HG02588 (cell line): ENCODE measurements around the gene BCO2.

Source experiments
- ATAC-seq: cut with Tn5 transposase; IDR thresholded peaks from one replicate; pipeline ENCODE4 v1.9.1; 2021; ENCODE audit warnings: mild to moderate bottlenecking, moderate library complexity; ENCODE audit not compliant: unreplicated experiment

Gene BCO2

GRCh38 chr11:112241486-112241885 is 66.2 kb downstream of the BCO2 start:
- no peak for ATAC-seq

DNA sequence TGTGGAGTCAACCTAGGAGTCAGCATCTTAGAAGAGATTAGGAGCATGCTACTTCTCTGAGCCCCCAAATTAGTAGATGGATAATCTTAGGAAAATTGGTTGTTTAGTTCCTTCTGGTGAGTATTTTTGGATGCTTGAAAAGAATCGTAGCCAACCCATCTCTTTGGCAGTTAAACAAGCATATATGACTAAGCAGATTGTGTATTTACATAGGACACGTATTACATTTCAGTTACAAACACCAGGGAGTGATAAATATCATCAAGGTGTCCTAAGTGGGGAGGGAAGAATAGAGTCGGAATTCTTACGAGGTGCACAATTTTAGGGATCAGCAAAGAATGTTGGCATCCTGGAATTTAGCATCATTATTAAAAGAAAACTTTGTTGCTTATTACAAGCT is 71.9 kb downstream of the BCO2 start:
- no peak for ATAC-seq

DNA sequence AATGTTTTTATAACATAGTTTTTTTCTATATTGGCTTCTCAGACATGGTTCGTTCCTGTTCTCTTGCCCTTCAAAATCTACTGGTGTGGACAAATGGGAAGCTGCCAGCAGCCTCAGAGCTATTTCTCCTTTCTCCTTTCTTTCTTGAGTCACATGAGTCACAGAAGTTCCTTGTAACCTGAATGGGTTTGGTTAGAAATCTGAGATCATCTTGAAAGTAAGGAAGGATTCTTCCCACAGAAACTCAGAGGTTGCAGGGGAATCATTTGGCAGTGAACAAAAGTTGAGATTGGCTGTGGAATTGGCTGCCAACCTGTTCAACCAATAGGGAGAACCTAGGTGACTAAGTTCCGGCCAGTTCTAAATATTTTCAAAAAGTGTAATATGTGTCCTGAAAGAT is 72.9 kb downstream of the BCO2 start:
- ATAC-seq: no peak

GRCh38 chr11:112249871-112250610 is 74.7 kb downstream of the BCO2 start:
- ATAC-seq: no peak

DNA sequence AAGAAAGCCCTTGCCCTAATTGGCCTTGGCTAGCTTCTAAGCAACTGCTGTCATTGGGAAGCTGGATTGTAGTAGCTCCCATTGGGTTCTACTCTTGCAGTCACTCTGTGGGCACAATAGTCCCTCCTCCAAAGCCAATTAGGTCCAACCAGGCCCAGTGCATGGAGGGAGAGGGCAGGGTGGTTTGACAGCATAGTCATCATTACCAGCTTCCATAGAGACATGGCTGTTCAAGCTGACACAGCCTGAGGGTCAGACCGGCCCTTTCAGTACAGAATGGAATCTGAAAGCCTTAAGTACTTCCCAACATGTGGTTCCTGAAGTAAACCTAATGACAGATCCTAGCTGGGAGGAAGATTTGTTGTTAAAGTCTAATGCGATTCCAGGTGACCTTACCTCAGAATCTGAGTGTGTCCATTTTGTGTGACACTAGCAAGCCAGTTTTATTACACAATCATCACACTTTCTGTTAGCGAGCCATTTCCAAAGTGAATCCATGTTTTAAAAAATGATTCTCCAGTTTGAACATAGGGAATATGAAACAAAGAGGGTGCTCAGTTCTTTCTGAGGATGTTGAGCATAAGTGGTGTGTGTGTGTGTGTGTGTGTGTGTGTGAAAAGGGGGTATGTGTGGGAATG is 78.4 kb downstream of the BCO2 start:
- no peak for ATAC-seq

GRCh38 chr11:112255067-112255720 is 79.9 kb downstream of the BCO2 start:
- ATAC-seq: no peak

GRCh38 chr11:112260490-112260889 is 85.2 kb downstream of the BCO2 start, which contains the start of gene PLET1:
Gene PLET1 (minus strand): TSS chr11:112260860. CDS start chr11:112260589, 271 bp downstream.
- ATAC-seq: no peak

- ATAC-seq: no peak
Observed at GRCh38 chr11:112265659-112266409, 90.5 kb downstream of the BCO2 start.

DNA sequence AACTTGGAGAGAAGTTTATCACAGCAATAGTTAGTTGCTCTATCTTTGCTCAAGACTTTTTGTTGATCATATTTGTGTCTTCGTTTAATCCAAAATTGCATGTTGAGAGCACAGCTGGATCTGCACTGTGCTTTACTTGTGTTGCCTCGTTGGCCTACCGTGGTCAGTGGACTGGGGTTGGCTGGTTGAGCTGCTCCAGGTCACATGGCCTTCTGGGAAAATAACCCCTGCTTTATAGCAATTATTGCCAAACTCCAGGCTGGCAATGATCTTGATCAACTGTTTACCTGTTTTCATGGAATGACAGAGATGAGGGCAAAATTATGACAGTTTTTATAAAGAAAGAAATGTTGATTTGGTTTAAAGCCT is 91.1 kb downstream of the BCO2 start:
- no peak for ATAC-seq

- ATAC-seq: no peak
Observed at GRCh38 chr11:112267188-112267591, 91.9 kb downstream of the BCO2 start.

DNA sequence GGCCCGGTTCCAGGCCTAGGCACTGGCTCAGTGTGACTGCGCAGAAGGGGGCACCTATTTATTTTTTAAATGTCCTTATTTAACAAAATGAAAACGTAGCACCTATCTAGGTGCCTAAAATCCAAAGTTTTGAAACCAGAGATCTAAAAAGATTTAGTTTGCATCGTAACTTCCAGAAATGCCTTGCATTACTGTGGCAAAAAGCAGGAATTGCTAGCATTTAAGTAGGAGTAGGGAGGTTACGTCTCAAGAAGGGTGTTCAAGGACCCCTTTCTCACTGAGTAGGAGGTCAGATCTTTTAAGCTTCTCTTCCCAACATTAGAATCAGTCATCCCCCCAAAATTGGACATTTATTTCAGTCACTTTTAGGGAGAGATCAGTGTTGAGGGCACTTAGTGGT is 93.1 kb downstream of the BCO2 start:
- no peak for ATAC-seq
